NCI-H1105 treated with DMSO at 0.1 percent for 48 hours (cell line): ENCODE data around the gene PSAPL1.

Experiments used
- DNase-seq: peaks from one replicate; lab custom pipeline; 2025; lab: John Stamatoyannopoulos, UW

Gene PSAPL1

DNA sequence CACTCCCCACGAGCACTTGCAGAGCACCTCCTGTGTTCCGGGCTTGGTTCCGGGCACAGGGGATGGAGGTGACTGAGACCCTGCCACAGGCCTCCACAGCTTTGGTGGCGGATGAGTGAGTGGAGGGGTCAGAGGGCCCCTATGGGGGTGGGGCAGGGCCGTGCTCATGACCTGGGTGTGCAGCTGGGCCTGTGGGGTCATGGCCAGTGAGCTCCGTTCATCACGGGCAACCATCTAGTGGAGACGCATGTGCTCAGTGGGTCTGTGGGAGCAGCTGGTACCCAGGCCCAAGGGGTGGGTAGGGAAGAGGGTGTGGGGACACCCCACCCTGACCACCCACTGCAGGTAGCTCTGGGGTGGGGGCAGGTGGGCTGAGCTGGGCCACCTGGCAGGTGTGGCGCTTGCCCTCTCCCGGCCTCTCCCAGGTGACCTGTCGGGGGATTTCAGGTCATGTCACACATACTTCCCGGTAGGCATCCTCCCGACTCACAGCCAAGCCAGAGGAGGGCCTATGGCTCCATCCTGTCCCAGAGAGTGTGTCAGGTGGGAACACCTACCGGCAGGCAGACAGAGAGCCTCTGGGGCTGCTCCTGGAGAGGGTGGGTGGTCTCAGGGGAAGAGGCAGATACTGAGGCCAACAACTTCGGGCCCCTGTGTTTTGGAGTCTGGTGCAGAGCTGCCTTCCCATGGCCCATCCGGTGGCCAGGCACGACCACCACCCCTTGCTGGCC is 3.6 kb downstream of the PSAPL1 start:
- DNase-seq = no peak

DNA sequence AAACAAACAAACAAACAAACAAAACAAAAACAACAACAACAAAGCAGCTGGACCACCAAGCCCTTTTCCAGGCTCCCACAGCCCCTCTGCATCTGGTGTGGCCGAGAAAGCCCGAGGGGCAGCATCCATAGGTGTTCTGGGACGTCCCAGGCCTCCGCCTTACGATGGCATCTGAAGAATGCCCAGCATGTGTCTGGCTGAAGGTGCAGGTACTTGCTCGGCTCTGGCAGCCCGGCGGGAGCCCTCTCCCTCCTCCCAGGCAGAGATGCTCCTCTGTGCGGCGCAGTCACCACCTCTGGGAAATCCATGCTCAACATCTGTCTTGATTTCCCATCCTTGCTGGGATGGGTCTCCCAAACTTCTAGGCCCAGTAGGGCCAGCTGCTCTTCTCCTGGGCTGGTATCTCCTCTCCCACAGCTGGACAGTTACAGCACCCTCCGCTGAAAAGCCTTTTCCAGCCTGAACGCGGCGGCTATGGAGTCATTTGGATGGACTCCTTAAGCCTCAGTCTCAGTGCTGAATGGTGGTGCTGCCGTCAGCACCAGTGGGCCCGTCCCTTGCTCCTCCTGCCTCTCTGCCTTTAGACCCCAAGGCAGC is 4.3 kb downstream of the PSAPL1 start:
- DNase-seq = no peak

DNA sequence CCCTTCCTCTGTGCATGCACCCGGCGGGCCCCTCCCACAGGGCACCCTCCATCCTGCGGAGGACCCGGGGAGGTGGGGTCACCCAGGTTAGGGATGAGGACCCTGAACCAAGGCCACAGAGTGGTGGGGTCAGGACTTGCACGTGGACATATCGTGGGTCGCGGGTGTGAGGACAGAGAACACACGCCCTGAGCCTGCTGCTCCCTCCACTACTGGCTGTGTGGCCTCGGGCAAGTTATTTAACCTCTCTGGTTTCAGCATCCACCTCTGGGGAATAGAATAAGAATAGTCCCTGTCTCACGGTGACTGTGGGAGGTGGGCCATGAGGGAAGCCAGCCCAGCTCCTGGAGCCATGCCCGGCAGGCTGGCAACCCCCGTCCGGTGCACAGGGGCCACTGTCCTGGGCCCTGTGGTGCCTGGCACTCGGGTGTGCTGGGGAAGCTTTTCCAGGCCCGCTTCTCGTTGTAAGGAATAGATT is 5.1 kb downstream of the PSAPL1 start:
- DNase-seq = no peak

DNA sequence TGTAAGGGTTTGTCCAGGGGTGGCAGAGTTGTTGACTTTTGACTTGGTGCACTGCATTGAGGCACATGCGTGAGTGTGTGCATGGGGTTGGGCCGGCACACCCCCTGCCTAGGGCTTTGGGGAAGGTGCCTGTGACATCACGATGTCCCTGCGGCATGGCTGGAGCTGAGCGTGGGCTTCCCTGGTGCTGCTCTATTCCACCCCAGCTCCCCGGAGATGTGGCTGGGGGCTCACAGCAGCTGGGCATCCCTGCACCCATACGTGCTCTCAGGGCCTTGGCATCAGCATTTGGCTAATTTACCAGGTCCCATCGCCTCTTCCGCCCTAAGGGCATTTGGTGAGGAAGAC is 5.7 kb downstream of the PSAPL1 start:
- no peak for DNase-seq

DNA sequence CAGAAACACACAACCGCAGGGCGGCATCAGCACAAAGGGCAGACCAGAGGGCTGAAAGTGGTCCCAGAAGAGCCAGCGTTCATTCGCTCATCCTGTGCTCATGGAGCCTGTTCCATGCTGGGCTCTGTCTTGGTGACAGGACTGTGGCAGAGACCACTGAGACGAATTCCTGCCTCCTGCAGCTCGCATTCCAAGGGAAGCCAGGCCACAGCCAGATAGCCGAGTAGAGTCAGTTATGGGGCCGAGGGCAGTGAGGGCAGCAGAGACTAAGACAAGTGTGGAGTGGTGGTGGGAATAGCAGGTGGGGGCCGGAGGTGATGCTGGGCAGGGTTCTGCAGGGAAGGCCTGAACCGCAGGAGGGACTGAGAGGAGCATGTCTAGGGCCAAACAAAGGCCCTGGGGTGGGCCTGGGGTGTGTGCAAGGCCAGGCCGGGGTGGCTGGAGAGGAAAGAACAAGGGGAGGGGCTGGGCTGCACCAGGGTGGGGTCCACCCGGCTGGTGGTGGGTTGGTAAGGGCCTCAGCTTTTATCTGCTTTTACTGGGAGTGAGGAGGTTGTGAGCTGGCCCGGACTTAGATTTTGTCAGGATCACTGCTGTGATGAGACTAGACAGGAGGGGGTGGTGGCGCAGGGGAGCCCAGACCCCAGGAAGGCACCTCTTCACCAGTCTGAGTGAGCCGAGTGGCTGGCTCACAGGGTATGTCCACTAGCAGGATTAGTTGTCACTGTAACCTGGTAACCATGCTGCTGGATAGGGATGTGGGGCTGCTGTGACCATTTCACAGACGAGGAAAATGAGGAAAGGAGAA is 6.3 kb downstream of the PSAPL1 start:
- no peak for DNase-seq

DNA sequence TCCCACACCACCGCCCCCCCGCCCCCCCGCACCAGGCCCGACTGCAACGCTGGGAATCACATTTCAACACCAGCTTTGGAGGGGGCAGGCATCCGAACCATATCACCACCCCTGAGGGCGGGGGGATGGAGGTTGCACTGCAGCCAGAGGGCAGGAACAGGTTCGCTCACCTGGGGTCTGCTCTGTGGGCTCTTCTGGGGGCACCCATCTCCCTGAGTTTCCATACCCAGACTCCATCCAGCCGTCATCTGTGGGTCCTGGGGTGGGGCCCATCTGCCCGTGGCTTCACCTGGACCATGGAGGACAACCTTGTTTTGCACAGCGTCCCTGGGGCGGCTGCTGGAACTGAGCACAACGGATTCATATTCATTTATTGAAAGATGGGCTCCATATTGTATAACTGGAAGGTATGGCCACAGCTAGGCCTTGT is 6.9 kb downstream of the PSAPL1 start:
- no peak for DNase-seq

DNA sequence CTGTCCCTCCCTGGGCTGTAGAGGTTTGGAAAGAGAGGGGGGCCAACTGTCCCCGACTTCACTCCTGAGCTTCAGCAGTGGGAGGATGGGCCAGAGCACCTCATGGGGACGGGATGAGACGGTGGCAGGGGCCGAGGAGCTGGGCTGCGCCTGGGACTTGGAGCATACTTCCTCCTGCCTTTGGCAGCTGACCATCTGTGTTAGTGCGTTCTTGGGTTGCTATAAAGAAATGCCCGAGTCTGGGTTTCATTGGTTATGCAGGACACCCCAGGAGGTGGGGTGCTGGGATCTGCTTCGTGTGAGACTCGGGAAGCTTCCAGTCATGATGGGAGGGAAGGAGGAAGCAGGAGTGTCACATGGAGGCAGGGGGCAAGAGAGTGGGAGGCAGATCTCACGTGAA is 7.4 kb downstream of the PSAPL1 start:
- DNase-seq = no peak

DNA sequence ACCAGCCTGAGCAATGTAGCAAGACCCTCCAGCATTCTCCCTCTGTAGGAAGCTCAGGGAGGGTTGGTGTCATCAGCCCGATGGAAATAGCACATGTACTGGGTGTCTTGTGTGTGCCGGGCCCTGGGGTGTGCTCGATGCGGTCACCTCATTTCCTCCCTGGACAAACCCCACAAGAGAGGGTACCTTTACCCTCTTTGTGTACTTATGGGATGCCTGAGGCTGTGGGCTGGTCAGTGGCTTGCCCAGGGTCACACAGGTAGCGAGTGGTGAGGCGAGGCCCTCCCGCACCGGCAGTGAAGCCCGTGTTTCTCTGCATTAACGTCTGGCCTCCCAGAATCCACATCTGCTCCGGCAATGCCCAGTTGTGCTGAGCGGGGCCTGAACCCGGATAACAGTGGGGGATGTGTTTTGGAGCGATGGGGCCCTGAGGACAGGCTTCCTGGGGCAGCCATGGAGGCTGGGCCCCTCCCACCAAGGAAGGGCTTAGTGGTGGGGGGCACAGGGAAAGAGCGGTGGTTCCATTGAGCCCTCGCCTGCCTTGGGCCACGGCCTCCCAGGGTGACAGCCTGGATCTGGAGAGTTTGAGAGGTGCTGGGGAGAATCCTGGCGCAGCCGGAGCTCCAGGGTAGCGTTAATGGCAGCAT is 8.1 kb downstream of the PSAPL1 start:
- DNase-seq = no peak

DNA sequence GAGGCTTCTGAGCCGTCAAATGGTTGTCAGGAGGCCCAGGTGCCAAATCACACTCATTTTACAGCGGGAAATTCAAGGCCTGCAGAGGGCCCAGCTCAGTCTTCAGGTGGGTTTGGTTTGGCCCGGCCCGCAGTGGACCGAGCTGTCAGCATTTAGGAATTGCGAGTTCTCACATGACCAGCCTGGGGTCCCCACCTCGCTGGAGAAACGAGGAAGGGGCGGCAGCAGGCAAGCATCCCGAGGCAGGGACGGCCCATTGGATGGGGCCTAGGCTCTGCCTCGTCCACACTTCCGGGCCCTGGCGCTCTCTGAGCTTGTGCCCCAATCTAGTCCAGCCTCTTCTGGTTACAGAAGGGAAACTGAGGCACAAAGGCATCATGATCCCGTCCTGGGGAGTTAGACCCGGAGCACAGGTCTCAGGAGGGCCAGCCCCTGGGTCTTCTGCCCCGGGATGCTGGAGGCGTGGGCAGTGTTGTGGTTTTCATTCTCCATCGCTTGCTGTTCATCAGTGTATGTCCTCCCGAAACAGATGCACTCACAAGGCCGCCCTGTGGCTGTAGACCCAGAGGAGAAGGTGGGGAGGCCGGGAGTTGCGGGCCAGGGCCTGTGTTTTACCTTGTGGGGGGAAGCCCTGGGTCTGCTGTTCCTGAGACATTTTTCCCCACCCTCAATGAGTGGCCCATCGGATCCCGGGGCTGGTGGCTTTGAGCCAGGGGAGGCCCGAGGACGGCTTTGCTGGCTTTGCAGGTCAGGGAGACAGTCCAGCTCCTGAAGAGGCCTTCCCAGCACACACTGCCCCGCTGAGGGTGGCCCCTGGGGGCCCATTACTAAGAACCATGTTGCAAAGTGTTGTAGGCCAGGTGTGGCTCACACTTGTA is 8.9 kb downstream of the PSAPL1 start:
- DNase-seq = no peak

DNA sequence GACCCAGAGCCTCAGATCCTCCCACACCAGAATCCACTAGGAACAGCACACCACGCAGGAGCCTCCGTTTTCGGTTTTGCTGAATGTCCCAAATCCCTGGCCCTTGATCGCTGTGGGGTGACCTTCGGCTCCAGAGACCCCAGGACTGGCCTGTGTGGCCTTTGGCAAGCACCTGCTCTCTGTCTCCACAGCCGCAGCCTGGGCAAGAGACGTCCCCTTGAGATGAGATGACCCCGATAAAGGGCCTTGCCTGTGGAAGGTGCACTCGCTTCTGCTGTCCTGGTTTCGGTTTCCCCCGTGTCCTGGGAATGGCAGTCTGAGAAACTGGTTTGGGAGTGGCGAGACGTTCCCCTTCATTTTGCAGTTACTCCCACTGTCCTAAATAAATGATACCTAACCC is 9.6 kb downstream of the PSAPL1 start:
- DNase-seq = no peak

DNA sequence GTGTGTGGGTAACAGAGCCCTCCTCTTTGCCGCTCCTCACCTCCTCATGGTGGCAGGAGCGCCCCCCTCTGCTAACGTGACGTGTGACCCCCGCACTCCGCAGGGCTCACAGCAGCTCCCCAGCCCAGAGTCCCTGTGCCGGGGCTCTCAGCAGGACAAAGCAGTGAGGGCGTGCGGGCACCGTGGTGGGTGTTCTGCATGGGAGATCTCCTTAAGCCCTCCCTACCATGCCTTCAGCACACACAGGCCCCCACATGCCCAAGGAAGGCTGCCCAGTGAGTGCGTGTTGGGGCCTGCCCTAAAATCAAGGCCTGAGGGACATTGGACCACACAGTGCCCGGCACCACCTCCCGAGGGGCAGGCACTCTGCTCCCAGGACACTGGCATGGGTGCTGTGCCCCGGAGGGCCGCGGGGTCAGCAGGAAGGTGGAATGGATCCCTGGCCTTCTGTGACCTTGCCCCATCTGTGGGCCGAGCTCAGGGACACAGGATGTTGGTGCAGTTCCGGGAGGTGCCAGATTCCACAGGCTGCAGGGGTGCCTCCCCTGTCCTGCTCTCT is 10.1 kb downstream of the PSAPL1 start:
- DNase-seq = no peak

DNA sequence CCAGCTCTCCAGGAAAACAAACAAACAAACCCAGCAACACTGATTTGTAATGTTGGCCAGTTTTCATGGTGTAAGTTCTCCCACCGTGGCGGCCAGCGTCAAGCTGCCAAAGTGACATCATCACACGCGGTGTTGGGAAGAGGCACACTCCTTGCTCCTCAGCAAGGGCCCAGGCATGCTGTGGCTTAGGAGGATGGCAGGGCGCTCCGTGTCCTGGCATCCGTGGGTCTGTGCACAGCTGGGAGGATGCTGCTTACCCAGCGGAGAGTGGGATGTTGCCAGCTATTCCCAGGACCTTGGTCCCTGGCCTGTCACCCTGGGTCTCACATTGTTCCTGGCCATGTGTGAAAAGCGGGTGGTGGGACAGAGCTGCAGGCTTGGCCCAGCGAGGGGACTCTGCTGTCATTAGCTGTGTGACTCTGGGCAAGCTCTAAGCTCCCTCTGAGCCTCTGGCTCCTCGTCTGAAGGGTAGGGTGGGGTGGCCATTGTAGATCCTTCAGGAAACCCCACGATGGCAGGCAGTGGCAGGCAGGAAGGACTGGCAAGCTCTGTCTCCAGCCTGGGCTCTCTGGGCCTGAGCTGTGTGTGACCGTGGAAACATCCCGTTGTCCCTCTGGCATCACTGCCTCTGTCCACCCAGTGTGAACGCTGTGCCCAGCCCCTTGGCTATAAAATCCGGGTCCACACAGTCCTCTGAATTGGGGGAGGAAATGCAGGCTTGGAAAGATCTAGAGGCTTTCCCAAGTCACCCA is 10.8 kb downstream of the PSAPL1 start:
- no peak for DNase-seq

DNA sequence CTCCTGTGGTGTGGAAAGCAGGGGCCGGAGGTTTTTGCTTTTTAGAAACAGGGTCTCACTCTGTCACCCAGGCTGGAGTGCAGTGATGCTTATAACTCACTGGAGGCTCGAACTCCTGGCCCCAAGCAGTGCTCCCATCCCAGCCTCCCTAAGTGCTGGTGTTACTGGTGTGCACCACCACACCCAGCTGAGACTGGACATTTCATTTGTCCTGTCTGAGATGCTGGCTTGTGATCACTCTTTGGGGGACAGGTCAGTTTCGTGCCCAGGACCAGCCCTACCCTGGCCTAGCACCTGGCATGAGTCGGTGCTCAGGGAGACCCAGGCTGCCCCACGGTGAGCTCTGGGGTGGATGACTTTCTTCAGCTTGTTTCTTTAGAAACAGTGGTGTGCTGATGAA is 11.3 kb downstream of the PSAPL1 start:
- no peak for DNase-seq

DNA sequence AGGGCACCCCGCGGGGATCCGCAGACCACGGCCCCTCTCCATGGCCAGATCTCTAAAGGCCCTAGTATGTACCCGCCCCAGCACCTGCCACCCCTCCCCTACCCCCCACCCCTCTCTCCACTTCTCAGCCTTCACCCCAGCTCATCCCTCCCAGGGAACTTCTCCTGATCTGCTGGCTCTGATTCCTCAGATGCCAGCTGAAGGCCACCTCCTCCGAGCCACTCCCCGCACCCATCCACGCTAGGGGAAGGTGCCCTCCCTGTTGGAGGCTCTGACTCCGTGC is 11.9 kb downstream of the PSAPL1 start:
- no peak for DNase-seq

DNA sequence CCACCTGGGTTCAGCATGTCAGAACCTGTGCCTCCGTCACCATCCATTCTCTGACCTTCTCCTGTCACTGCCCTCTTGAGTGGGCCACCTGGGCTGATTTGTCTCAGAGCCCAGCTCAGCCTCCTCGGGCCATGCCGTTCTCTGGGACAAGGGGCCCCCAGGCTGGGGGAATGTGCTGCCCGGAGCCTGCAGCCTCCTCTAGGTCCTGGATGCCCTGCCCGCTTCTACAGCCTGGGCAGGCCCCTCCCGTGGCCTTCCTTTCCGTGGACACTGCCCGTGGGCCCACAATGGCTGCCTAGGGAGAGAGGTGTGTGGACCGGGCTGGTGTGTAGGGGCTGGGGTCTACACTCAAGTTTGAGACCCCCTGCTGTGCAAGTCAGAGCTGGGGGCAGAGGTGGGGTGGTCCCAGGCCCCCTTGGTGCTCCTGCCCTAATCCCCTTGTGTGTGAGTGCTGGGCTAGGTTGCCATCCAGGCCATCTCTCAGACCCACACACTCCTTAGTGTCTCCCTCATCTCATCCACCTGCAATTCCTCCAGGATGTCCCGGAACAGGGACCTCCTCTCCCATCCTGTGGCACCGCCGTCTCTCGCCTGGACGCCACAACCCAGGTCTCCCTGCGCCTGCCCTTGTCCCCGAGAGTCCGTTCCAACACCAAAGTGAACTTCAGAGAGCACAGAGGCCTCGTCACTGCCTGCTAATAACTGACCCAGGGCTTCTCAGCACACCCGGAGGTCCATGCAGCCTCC is 12.4 kb downstream of the PSAPL1 start:
- DNase-seq = no peak

DNA sequence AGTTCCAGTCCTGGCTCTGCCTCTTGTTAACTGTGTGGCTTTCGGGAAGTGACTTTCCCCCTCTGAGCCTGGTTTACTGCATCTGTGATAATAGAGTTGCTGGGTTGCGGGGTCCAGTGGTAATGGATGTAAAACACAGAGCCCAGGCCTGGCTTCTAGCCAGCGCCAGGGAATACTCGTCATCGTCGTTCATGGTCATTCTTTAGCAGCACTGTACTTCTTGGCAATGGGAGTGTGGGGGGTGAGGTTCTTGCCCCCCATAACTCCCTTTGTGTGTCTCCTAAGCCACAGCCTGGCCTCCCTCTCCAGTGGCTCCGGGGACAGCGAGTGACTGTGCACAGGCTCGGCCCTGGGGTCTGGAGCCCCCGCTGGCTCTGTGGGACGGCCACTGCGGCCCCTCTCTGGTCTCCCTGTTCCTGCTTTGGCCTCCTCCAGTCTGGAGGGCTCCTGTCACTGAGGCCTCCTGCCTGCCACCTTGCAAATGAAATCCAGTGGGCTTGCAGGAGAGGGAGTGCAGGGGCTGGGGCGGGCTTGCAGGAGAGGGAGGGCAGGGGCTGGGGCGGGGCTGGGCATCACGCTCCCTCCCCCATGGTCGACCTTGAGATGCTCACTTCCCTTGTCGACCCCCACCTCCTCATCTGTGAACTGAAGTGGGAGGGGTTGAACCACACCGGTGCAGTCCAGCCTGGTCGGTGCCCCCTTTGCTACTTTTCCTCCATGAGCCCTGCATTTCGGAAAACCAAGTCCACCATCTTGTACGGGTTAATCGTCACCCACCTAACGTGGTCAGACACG is 13.2 kb downstream of the PSAPL1 start:
- no peak for DNase-seq

DNA sequence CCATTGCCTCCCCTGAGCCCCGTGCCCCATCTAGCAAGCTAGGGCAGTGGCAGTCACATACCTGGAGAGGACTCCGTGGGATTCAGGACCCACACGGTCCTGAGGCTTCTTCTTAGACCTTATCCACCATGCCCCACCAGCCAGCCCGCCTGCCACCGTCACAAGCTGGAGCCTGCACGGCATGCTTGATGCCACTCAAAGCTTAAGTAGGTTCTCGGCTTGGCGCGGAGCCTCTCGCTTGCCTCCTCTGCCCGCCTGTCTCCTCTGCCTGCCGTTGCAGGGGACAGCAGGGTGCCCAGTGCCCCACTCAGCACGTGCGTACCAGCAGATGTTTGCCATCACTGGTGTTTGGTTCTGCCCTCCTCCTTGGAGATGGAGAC is 14.1 kb downstream of the PSAPL1 start:
- no peak for DNase-seq

DNA sequence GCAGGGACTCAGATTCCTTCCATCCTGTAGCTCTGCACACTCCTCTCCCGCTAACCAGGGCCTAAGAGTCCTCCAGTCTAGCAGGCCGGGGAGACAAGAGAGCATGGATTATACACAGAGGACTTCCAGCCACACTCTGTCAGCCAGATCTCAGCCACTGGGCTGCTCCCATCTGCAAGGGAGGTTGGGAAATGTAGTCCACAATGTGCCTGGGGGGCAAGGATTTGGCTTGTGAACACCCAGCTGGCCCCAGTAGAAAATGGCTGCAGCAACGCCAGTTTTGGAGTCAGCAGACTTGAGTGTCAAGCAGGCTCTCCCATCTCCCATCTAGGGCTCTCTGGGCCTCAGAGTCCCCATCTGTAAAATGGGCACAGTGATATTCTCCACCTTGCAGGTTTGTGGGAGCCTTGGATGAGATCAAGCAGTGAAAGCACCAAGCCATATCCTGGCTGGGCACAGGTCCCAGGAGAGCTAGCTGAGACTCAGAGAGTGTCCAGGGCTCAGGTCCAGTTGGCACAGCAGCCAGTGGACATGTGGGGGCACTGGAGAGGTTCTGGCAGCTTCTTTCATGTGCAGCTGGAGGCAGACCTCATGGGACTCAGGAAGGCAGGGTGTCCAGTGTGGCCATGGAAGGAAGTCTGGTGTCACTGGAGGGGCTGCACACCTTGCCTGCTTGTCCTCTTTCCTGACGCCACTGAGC is 14.6 kb downstream of the PSAPL1 start:
- no peak for DNase-seq
